Common myeloid progenitor, CD34-positive (primary cell): ENCODE data around the gene ERBB3. TPM values are rescaled to one million over a fixed set of nuclear protein-coding genes. Genes with fewer than 3 reads are reported as not detected.
A peak's percentile ranks its signal among the peaks of the same experiment; 100 is the strongest.

Experiments used
- CTCF ChIA-PET: fragments of 350-600 bp; sonication (Branson Sonifier 250); formaldehyde crosslinking; loops from one replicate; lab custom pipeline; 2021; ENCODE audit warnings: antibody characterized with exemption; lab: Charles Lee
- POLR2A ChIA-PET: fragments of 350-600 bp; sonication (Branson Sonifier 250); formaldehyde crosslinking; loops from one replicate; lab custom pipeline; 2021; ENCODE audit warnings: antibody characterized with exemption; lab: Charles Lee
- DNase-seq, 3 donors: peaks; one replicate each; pipeline versions ENCODE4 v3.0.0 to v3.0.0-alpha.2; 2013
- H3K27ac ChIP-seq, 2 experiments: 1 replicate in 1 of 2; 2 replicates in 1 of 2; pipeline ENCODE4 v1.7.0; 2013; ENCODE audit warnings: inconsistent platforms in 2 of 2, low read length in 2 of 2, mild to moderate bottlenecking in 2 of 2, low read depth in 1 of 2, moderate library complexity in 1 of 2; ENCODE audit not compliant: severe bottlenecking in 2 of 2, insufficient read depth in 1 of 2, poor library complexity in 1 of 2
- H3K27me3 ChIP-seq, 5 experiments: replicated peaks in 2 of 5; 1 replicate in 3 of 5; 2 replicates in 2 of 5; pipeline versions ENCODE4 v1.6.1 to v1.7.0; 2013; ENCODE audit warnings: low read length in 4 of 5, mild to moderate bottlenecking in 2 of 5, moderate library complexity in 2 of 5, inconsistent platforms in 1 of 5; ENCODE audit not compliant: insufficient read depth in 5 of 5, control insufficient read depth in 4 of 5
- H3K36me3 ChIP-seq, 4 experiments: 1 replicate in 2 of 4; 2 replicates in 2 of 4; pipeline versions ENCODE4 v1.6.1 to v1.7.0; 2013; ENCODE audit warnings: low read length in 3 of 4, control low read depth in 1 of 4, mild to moderate bottlenecking in 1 of 4; ENCODE audit not compliant: control insufficient read depth in 4 of 4, insufficient read depth in 4 of 4
- H3K4me1 ChIP-seq, 4 experiments: 1 replicate in 3 of 4; 2 replicates in 1 of 4; pipeline versions ENCODE4 v1.6.1 to v1.7.1; 2013; ENCODE audit warnings: low read length in 3 of 4, mild to moderate bottlenecking in 3 of 4, control low read depth in 1 of 4, inconsistent platforms in 1 of 4, moderate library complexity in 1 of 4; ENCODE audit not compliant: control insufficient read depth in 4 of 4, insufficient read depth in 4 of 4; ENCODE audit errors: control extremely low read depth in 1 of 4
- H3K4me3 ChIP-seq, 7 experiments: 1 replicate in 4 of 7; 2 replicates in 3 of 7; pipeline versions ENCODE4 v1.5.1 to v1.7.0; 2013; ENCODE audit warnings: mild to moderate bottlenecking in 7 of 7, low read length in 6 of 7, moderate library complexity in 6 of 7, inconsistent platforms in 2 of 7, low read depth in 2 of 7, control low read depth in 1 of 7; ENCODE audit not compliant: insufficient read depth in 4 of 7, control insufficient read depth in 1 of 7; ENCODE audit errors: extremely low read depth in 1 of 7
- H3K9me3 ChIP-seq, 5 experiments: 1 replicate in 4 of 5; 2 replicates in 1 of 5; pipeline versions ENCODE4 v1.6.1 to v1.7.1; 2013; ENCODE audit warnings: low read length in 4 of 5, mild to moderate bottlenecking in 2 of 5, inconsistent platforms in 1 of 5, low read depth in 1 of 5, moderate library complexity in 1 of 5; ENCODE audit not compliant: control insufficient read depth in 4 of 5, insufficient read depth in 2 of 5; ENCODE audit errors: control extremely low read depth in 1 of 5
- WGBS: methylation state at CpG from one replicate; pipeline ENCODE4 v1.1.5; 2013; ENCODE audit not compliant: insufficient coverage; 5-methylcytosine and 5-hydroxymethylcytosine counted together
- polyA plus RNA-seq: library from polyadenylated mRNA; unstranded; fragments of 120-200 nt; gene quantifications from one replicate; pipeline ENCODE4 v1.2.1, GENCODE V29; 2013

ERBB3 gene
- polyA plus RNA-seq, result 0.05 TPM

GRCh38 chr12:56079723-56080555 lies at the start of gene ERBB3:
Gene ERBB3, plus strand, starts transcription at chr12:56080165. Its CDS starts 136 bp downstream, at chr12:56080301.
- peak; percentile 70 to 89 (median 84) for DNase-seq
- Histone ChIP-seq H3K27ac (no peak within 1 kb of the TSS), H3K36me3 (no peaks in the 10 kb centered on the region), H3K4me3 (peak within 1 kb of the TSS; percentile 37 to 77 (median 64)), H3K4me1 (peaks cover 0 to 18% (median 17%) of the 10 kb centered on the region in 4 experiments), H3K9me3 (no peaks in the 10 kb centered on the region), H3K27me3 (peaks cover 0 to 42% (median 20%) of the 10 kb centered on the region in 5 experiments)
- CTCF ChIA-PET, result interaction anchor here (1.1 to 3.1 kb wide), 7 partner anchors 13 to 28 kb away, joined by 3 to 10 read pairs (median 4); partner anchors contain the start of gene PA2G4
- under 1% methylated on average over 48 of the region's 59 CpGs for WGBS
- POLR2A ChIA-PET, result interaction anchor here (1.1 kb wide), 1 partner anchor 24 kb away, joined by 3 read pairs; the partner anchor contains the start of gene PA2G4

GRCh38 chr12:56031987-56032386 lies 48.0 kb upstream of the ERBB3 start:
- H3K36me3 ChIP-seq, result peaks cover 18 to 75% (median 54%) of the 10 kb centered on the region in 4 experiments
- 86% methylated on average over 1 of the region's 1 CpG for WGBS
- POLR2A ChIA-PET, result no interaction called here

GRCh38 chr12:56034586-56035332 lies 45.2 kb upstream of the ERBB3 start:
- POLR2A ChIA-PET, result no interaction called here
- no peak overlapping the region for H3K4me3 ChIP-seq
- DNase-seq, result no peak
- CTCF ChIA-PET, result interaction anchor here (0.6 to 5.3 kb wide), 2 partner anchors 38 to 51 kb away, joined by 4 to 31 read pairs; partner anchors contain the start of gene SUOX
- over 99% methylated on average over 17 of the region's 21 CpGs for WGBS
- H3K36me3 ChIP-seq, result peaks cover 13 to 70% (median 48%) of the 10 kb centered on the region in 4 experiments
- H3K9me3 ChIP-seq, result no peaks in the 10 kb centered on the region
- no peak overlapping the region for H3K27ac ChIP-seq
- no peaks in the 10 kb centered on the region for H3K27me3 ChIP-seq
- H3K4me1 ChIP-seq, result no peaks in the 10 kb centered on the region

More at GRCh38 chr12:56031987-56032386, 48.0 kb upstream of the ERBB3 start:
- H3K27ac ChIP-seq, result no peak overlapping the region
- H3K9me3 ChIP-seq, result no peaks in the 10 kb centered on the region
- H3K4me3 ChIP-seq, result no peak overlapping the region
- no peaks in the 10 kb centered on the region for H3K27me3 ChIP-seq
- DNase-seq, result no peak
- no peaks in the 10 kb centered on the region for H3K4me1 ChIP-seq
- CTCF ChIA-PET, result interaction anchor here (1.0 to 5.3 kb wide), 4 partner anchors 36 to 58 kb away, joined by 3 to 31 read pairs (median 6); partner anchors contain the start of genes RAB5B and SUOX

- Histone ChIP-seq H3K27ac (peak overlapping the region in 1 of 2 experiments; percentile 51), H3K9me3 (no peaks in the 10 kb centered on the region), H3K4me3 (no peak overlapping the region), H3K27me3 (no peaks in the 10 kb centered on the region), H3K4me1 (peaks cover 0 to 9% (median 5%) of the 10 kb centered on the region in 4 experiments), H3K36me3 (peaks cover 13 to 57% (median 40%) of the 10 kb centered on the region in 4 experiments)
- no peak for DNase-seq
- no CpG with 5 or more reads among the region's 2 CpGs for WGBS
- ChIA-PET POLR2A (interaction anchor here (0.6 kb wide), 1 partner anchor 46 kb away, joined by 3 read pairs; no protein-coding TSS in a partner anchor), CTCF (interaction anchor here (0.6 to 5.0 kb wide), 4 partner anchors 31 to 298 kb away, joined by 3 to 64 read pairs (median 4); partner anchors contain the start of genes PA2G4 and SUOX)
Observed at GRCh38 chr12:56037161-56037560, 42.8 kb upstream of the ERBB3 start.

- Histone ChIP-seq H3K4me3 (no peak overlapping the region), H3K27ac (no peak overlapping the region), H3K9me3 (no peaks in the 10 kb centered on the region), H3K36me3 (peaks cover 5 to 49% (median 33%) of the 10 kb centered on the region in 4 experiments), H3K4me1 (peaks cover 6 to 17% (median 11%) of the 10 kb centered on the region in 4 experiments), H3K27me3 (no peaks in the 10 kb centered on the region)
- CTCF ChIA-PET, result interaction anchor here (0.9 to 5.0 kb wide), 6 partner anchors 9 to 220 kb away, joined by 3 to 64 read pairs (median 4); partner anchors contain the start of genes ORMDL2, PA2G4, SARNP and SUOX
- DNase-seq, result no peak
- WGBS, result no CpG with 5 or more reads among the region's 2 CpGs
- POLR2A ChIA-PET, result no interaction called here
Observed at GRCh38 chr12:56038022-56038655, 41.8 kb upstream of the ERBB3 start.

- H3K9me3 ChIP-seq, result no peaks in the 10 kb centered on the region
- H3K36me3 ChIP-seq, result peaks cover 9 to 53% (median 34%) of the 10 kb centered on the region in 4 experiments
- H3K4me1 ChIP-seq, result peaks cover 6 to 23% (median 15%) of the 10 kb centered on the region in 4 experiments
- no CpG with 5 or more reads among the region's 1 CpG for WGBS
- H3K27me3 ChIP-seq, result no peaks in the 10 kb centered on the region
- no peak overlapping the region for H3K4me3 ChIP-seq
- ChIA-PET POLR2A (interaction anchor here (1.5 kb wide), 1 partner anchor 44 kb away, joined by 3 read pairs; no protein-coding TSS in a partner anchor), CTCF (interaction anchor here (0.6 to 5.0 kb wide), 11 partner anchors 11 to 301 kb away, joined by 3 to 64 read pairs (median 4); partner anchors contain the start of gene SUOX)
- H3K27ac ChIP-seq, result peak overlapping the region in 1 of 2 experiments; percentile 5
- no peak for DNase-seq
Observed at GRCh38 chr12:56040151-56040550, 39.8 kb upstream of the ERBB3 start.
